ENCODE results near the gene UGT2B17. TPM values are rescaled to one million over a fixed set of nuclear protein-coding genes. Genes with fewer than 3 reads are reported as not detected.
"Not testable (repeated sequence)": the region's sequence is repeated elsewhere in the genome, so short reads cannot be mapped to it uniquely, and the experiment has no call there.

Gene UGT2B17
- total RNA-seq, 1 donor from 2014 or later = 0.18 TPM

GRCh38 chr4:68591204-68591603 is 15.1 kb upstream of the UGT2B17 start:
- Histone ChIP-seq H3K4me3 (no peak overlapping the region), H3K27ac (no peak overlapping the region), H3K27me3 (ENCODE audit: low read depth) (no peaks in the 10 kb centered on the region), H3K4me1 (no peaks in the 10 kb centered on the region), H3K9me3 (no peaks in the 10 kb centered on the region), H3K36me3 (no peaks in the 10 kb centered on the region)
- DNase-seq (no peak), ATAC-seq (no peak)
- intact Hi-C loops (cut with DNase I) = no loop called here
- TF ChIP-seq CTCF (IDR thresholded peaks at IDR 0.05) = no peak

GRCh38 chr4:68589790-68590189 is 13.7 kb upstream of the UGT2B17 start:
- ATAC-seq = no peak
- intact Hi-C loops (cut with DNase I) = no loop called here

GRCh38 chr4:68582339-68582717 is 6.2 kb upstream of the UGT2B17 start:
- intact Hi-C loops (cut with DNase I) = no loop called here

More at GRCh38 chr4:68589790-68590189, 13.7 kb upstream of the UGT2B17 start:
- H3K36me3 ChIP-seq = no peaks in the 10 kb centered on the region
- no peak overlapping the region for H3K4me3 ChIP-seq
- H3K9me3 ChIP-seq = no peaks in the 10 kb centered on the region
- TF ChIP-seq CTCF (IDR thresholded peaks at IDR 0.05) = no peak
- no peaks in the 10 kb centered on the region for H3K27me3 ChIP-seq (ENCODE audit: low read depth)
- H3K27ac ChIP-seq = no peak overlapping the region
- H3K4me1 ChIP-seq = no peaks in the 10 kb centered on the region
- no peak for DNase-seq

GRCh38 chr4:68581383-68582338 is 5.5 kb upstream of the UGT2B17 start:
- intact Hi-C loops (cut with DNase I) = no loop called here
- H3K4me3 ChIP-seq = no peak overlapping the region
- DNase-seq = no peak
- H3K27ac ChIP-seq = no peak overlapping the region
- H3K9me3 ChIP-seq = no peaks in the 10 kb centered on the region
- H3K36me3 ChIP-seq = no peaks in the 10 kb centered on the region
- H3K4me1 ChIP-seq = no peaks in the 10 kb centered on the region
- no peak for TF ChIP-seq CTCF (IDR thresholded peaks at IDR 0.05)
- no peaks in the 10 kb centered on the region for H3K27me3 ChIP-seq (ENCODE audit: low read depth)
- ATAC-seq = no peak

More at GRCh38 chr4:68582339-68582717, 6.2 kb upstream of the UGT2B17 start:
- H3K27ac ChIP-seq = no peak overlapping the region
- no peak for TF ChIP-seq CTCF (IDR thresholded peaks at IDR 0.05)
- no peaks in the 10 kb centered on the region for H3K4me1 ChIP-seq
- H3K4me3 ChIP-seq = no peak overlapping the region
- ATAC-seq (no peak), DNase-seq (no peak)
- no peaks in the 10 kb centered on the region for H3K36me3 ChIP-seq
- no peaks in the 10 kb centered on the region for H3K27me3 ChIP-seq (ENCODE audit: low read depth)
- no peaks in the 10 kb centered on the region for H3K9me3 ChIP-seq

- intact Hi-C loops (cut with DNase I) = no loop called here
- TF ChIP-seq CTCF (IDR thresholded peaks at IDR 0.05) = no peak
- H3K4me1 ChIP-seq = no peaks in the 10 kb centered on the region
- H3K27ac ChIP-seq = no peak overlapping the region
- no peaks in the 10 kb centered on the region for H3K36me3 ChIP-seq
- H3K4me3 ChIP-seq = no peak overlapping the region
- no peaks in the 10 kb centered on the region for H3K27me3 ChIP-seq (ENCODE audit: low read depth)
- H3K9me3 ChIP-seq = no peaks in the 10 kb centered on the region
- ATAC-seq = no peak
- DNase-seq = no peak
These were observed 1.5 kb upstream of the UGT2B17 start for GRCh38 chr4:68577590-68577989.

GRCh38 chr4:68575636-68576035 is 486 bp downstream of the UGT2B17 start:
- H3K27me3 ChIP-seq (ENCODE audit: low read depth); DNase-seq; intact Hi-C loops (cut with DNase I); H3K9me3 ChIP-seq; H3K4me1 ChIP-seq; H3K4me3 ChIP-seq; H3K27ac ChIP-seq; H3K36me3 ChIP-seq; ATAC-seq: not testable (repeated sequence)
